ENCODE results near the gene TIMP3.

Gene TIMP3

GRCh38 chr22:32858121-32858703 is 56.7 kb downstream of the TIMP3 start:
- H3K4me3 ChIP-seq (ENCODE audit: low read depth in 1 of 2, low read length in 1 of 2), result no peak overlapping the region
- H3K27me3 ChIP-seq, result no peaks in the 10 kb centered on the region
- no peak overlapping the region for H3K27ac ChIP-seq
- TF ChIP-seq CTCF (IDR thresholded peaks at IDR 0.05), result no peak
- H3K4me1 ChIP-seq (ENCODE audit: control insufficient read depth in 1 of 2, insufficient read depth in 1 of 2, low read depth in 1 of 2, low read length in 1 of 2), result no peaks in the 10 kb centered on the region
- no peaks in the 10 kb centered on the region for H3K36me3 ChIP-seq
- no peaks in the 10 kb centered on the region for H3K9me3 ChIP-seq

- Histone ChIP-seq H3K9me3 (no peaks in the 10 kb centered on the region), H3K27me3 (no peaks in the 10 kb centered on the region), H3K4me1 (ENCODE audit: control insufficient read depth in 1 of 2, insufficient read depth in 1 of 2, low read depth in 1 of 2, low read length in 1 of 2) (no peaks in the 10 kb centered on the region), H3K4me3 (ENCODE audit: low read depth in 1 of 2, low read length in 1 of 2) (no peak overlapping the region), H3K36me3 (no peaks in the 10 kb centered on the region), H3K27ac (no peak overlapping the region)
- no peak for TF ChIP-seq CTCF (IDR thresholded peaks at IDR 0.05)
These were observed 57.5 kb downstream of the TIMP3 start for GRCh38 chr22:32858957-32859356.

GRCh38 chr22:32859743-32860142 is 58.2 kb downstream of the TIMP3 start:
- Histone ChIP-seq H3K36me3 (no peaks in the 10 kb centered on the region), H3K9me3 (no peaks in the 10 kb centered on the region), H3K4me1 (ENCODE audit: control insufficient read depth in 1 of 2, insufficient read depth in 1 of 2, low read depth in 1 of 2, low read length in 1 of 2) (no peaks in the 10 kb centered on the region), H3K27ac (no peak overlapping the region), H3K27me3 (no peaks in the 10 kb centered on the region), H3K4me3 (ENCODE audit: low read depth in 1 of 2, low read length in 1 of 2) (no peak overlapping the region)
- TF ChIP-seq CTCF (IDR thresholded peaks at IDR 0.05), result no peak

- no peak for TF ChIP-seq CTCF (IDR thresholded peaks at IDR 0.05)
- Histone ChIP-seq H3K4me3 (ENCODE audit: low read depth in 1 of 2, low read length in 1 of 2) (no peak overlapping the region), H3K4me1 (ENCODE audit: control insufficient read depth in 1 of 2, insufficient read depth in 1 of 2, low read depth in 1 of 2, low read length in 1 of 2) (no peaks in the 10 kb centered on the region), H3K36me3 (no peaks in the 10 kb centered on the region), H3K27me3 (no peaks in the 10 kb centered on the region), H3K9me3 (no peaks in the 10 kb centered on the region), H3K27ac (no peak overlapping the region)
These were observed 59.8 kb downstream of the TIMP3 start for GRCh38 chr22:32861330-32861729.

- H3K4me3 ChIP-seq (ENCODE audit: low read depth in 1 of 2, low read length in 1 of 2), result no peak overlapping the region
- no peak for TF ChIP-seq CTCF (IDR thresholded peaks at IDR 0.05)
- H3K4me1 ChIP-seq (ENCODE audit: control insufficient read depth in 1 of 2, insufficient read depth in 1 of 2, low read depth in 1 of 2, low read length in 1 of 2), result no peaks in the 10 kb centered on the region
- no peaks in the 10 kb centered on the region for H3K27me3 ChIP-seq
- H3K9me3 ChIP-seq, result no peaks in the 10 kb centered on the region
- no peaks in the 10 kb centered on the region for H3K36me3 ChIP-seq
- no peak overlapping the region for H3K27ac ChIP-seq
These were observed 60.6 kb downstream of the TIMP3 start for GRCh38 chr22:32862083-32862482.
